HL-60/S4 treated with phorbol 12-myristate 13-acetate at 8.2 ng/mL for 4 days and 3 days (cell line): ENCODE results near the gene GPR15.
"Not testable (repeated sequence)": the region's sequence is repeated elsewhere in the genome, so short reads cannot be mapped to it uniquely, and the experiment has no call there.

Experiments used
- in situ Hi-C: fragments of 300-500 bp; cut with MboI; formaldehyde crosslinking; loops from 2 replicates; pipeline ENCODE4 v1.15.0; 2022; ENCODE audit warnings: low sequenced_read_pairs

GPR15 gene

GRCh38 chr3:98556164-98557130 is 24.7 kb downstream of the GPR15 start:
- in situ Hi-C loops = no loop called here

GRCh38 chr3:98557324-98558010 is 25.7 kb downstream of the GPR15 start:
- in situ Hi-C loops = no loop called here

- in situ Hi-C loops = no loop called here
Observed at GRCh38 chr3:98558100-98558827, 26.5 kb downstream of the GPR15 start.

GRCh38 chr3:98559769-98560168 is 28.0 kb downstream of the GPR15 start:
- in situ Hi-C loops = not testable (repeated sequence)

GRCh38 chr3:98560911-98561310 is 29.1 kb downstream of the GPR15 start:
- in situ Hi-C loops = no loop called here

- in situ Hi-C loops = no loop called here
Observed at GRCh38 chr3:98561727-98562521, 30.1 kb downstream of the GPR15 start.

GRCh38 chr3:98563661-98564281 is 32.0 kb downstream of the GPR15 start:
- in situ Hi-C loops = no loop called here

- in situ Hi-C loops = no loop called here
Observed at GRCh38 chr3:98564282-98565005, 32.7 kb downstream of the GPR15 start.

- in situ Hi-C loops = no loop called here
Observed at GRCh38 chr3:98565237-98565643, 33.5 kb downstream of the GPR15 start.

- in situ Hi-C loops = no loop called here
Observed at GRCh38 chr3:98565843-98566242, 34.1 kb downstream of the GPR15 start.

- in situ Hi-C loops = no loop called here
Observed at GRCh38 chr3:98567666-98568270, 36.0 kb downstream of the GPR15 start.

GRCh38 chr3:98568402-98568801 is 36.6 kb downstream of the GPR15 start:
- in situ Hi-C loops = no loop called here

- in situ Hi-C loops = no loop called here
Observed at GRCh38 chr3:98573181-98573728, 41.5 kb downstream of the GPR15 start.

- in situ Hi-C loops = no loop called here
Observed at GRCh38 chr3:98574132-98574531, 42.4 kb downstream of the GPR15 start.

- in situ Hi-C loops = no loop called here
Observed at GRCh38 chr3:98577178-98577895, 45.6 kb downstream of the GPR15 start.

- in situ Hi-C loops = no loop called here
Observed at GRCh38 chr3:98580401-98581386, 48.9 kb downstream of the GPR15 start.

- in situ Hi-C loops = no loop called here
Observed at GRCh38 chr3:98581474-98581873, 49.7 kb downstream of the GPR15 start.
